Measurements from ENCODE around the gene MAP4.

MAP4 gene

DNA sequence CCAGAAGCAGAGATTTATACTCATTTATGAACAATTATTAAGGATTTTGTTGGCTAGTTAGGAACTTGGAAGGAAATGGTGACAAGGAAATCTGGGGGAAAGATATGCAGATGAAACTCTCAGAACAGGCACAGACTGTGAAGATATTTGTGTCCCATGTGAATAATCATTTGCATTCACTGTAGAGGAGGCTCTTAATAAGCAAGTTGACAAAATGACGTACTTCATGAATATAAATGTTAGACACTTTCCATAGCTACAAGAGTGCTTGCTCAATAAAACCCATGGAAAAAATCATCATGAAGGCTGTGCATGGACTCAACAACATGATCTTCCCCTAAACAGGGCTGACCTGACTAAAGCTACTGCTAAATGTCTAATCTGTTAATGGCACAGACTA lies 59.7 kb downstream of the MAP4 start:
- Histone ChIP-seq H3K36me3 (ENCODE audit: control insufficient read depth in 2 of 2, insufficient read depth in 1 of 2, low read length in 2 of 2) (no peaks in the 10 kb centered on the region), H3K9me3 (ENCODE audit: control insufficient read depth, insufficient read depth, low read depth, low read length) (no peaks in the 10 kb centered on the region), H3K4me1 (ENCODE audit: control insufficient read depth, insufficient read depth, low read length) (peaks cover 4% of the 10 kb centered on the region; the same call in 1 of the 2 replicates), H3K4me3 (ENCODE audit: low read depth, low read length) (no peak overlapping the region), H3K27ac (ENCODE audit: extremely low read depth, low read depth, low read length) (no peak overlapping the region)
- TF ChIP-seq KLF10 (tag by site-specific recombination; IDR thresholded peaks at IDR 0.05) = no peak
- CTCF ChIA-PET = interaction anchor here (0.9 kb wide), 1 partner anchor 133 kb away, joined by 3 read pairs; no protein-coding TSS in a partner anchor
- POLR2A ChIA-PET = no interaction called here

DNA sequence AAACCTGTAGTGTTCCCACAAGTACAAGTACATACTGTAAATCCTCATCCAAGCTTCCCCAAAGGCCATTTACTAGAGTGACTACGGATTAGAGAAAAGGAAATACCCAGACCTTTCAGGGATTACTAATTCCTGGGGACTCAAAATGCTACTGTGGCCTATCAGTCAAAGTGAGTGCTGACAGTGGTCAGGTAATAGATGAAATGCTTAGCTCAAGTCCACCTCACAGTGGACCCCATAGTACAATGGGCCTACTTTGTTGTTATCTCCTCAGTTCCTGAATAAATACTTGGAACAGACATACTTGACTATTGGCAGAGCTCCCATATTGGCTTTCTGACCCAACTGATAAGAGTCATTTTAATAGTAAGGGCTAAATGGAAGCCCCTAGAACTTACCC lies 61.6 kb downstream of the MAP4 start:
- H3K27ac ChIP-seq (ENCODE audit: extremely low read depth, low read depth, low read length) = no peak overlapping the region
- H3K4me3 ChIP-seq (ENCODE audit: low read depth, low read length) = no peak overlapping the region
- POLR2A ChIA-PET = no interaction called here
- CTCF ChIA-PET = interaction anchor here (0.9 kb wide), 1 partner anchor 26 kb away, joined by 7 read pairs; no protein-coding TSS in a partner anchor
- TF ChIP-seq ZFP37 (tag by site-specific recombination; IDR thresholded peaks at IDR 0.05) = no peak
- TF ChIP-seq, protein P1, sequence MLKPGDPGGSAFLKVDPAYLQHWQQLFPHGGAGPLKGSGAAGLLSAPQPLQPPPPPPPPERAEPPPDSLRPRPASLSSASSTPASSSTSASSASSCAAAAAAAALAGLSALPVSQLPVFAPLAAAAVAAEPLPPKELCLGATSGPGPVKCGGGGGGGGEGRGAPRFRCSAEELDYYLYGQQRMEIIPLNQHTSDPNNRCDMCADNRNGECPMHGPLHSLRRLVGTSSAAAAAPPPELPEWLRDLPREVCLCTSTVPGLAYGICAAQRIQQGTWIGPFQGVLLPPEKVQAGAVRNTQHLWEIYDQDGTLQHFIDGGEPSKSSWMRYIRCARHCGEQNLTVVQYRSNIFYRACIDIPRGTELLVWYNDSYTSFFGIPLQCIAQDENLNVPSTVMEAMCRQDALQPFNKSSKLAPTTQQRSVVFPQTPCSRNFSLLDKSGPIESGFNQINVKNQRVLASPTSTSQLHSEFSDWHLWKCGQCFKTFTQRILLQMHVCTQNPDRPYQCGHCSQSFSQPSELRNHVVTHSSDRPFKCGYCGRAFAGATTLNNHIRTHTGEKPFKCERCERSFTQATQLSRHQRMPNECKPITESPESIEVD (tag by site-specific recombination; IDR thresholded peaks at IDR 0.05) = 0 out of 2 replicates have a peak, but pooled peaks have one; percentile 23
- H3K4me1 ChIP-seq (ENCODE audit: control insufficient read depth, insufficient read depth, low read length) = 0 out of 2 replicates have a peak, but pooled peaks cover 4% of the 10 kb centered on the region
- no peaks in the 10 kb centered on the region for H3K9me3 ChIP-seq (ENCODE audit: control insufficient read depth, insufficient read depth, low read depth, low read length)
- no peaks in the 10 kb centered on the region for H3K36me3 ChIP-seq (ENCODE audit: control insufficient read depth in 2 of 2, insufficient read depth in 1 of 2, low read length in 2 of 2)

DNA sequence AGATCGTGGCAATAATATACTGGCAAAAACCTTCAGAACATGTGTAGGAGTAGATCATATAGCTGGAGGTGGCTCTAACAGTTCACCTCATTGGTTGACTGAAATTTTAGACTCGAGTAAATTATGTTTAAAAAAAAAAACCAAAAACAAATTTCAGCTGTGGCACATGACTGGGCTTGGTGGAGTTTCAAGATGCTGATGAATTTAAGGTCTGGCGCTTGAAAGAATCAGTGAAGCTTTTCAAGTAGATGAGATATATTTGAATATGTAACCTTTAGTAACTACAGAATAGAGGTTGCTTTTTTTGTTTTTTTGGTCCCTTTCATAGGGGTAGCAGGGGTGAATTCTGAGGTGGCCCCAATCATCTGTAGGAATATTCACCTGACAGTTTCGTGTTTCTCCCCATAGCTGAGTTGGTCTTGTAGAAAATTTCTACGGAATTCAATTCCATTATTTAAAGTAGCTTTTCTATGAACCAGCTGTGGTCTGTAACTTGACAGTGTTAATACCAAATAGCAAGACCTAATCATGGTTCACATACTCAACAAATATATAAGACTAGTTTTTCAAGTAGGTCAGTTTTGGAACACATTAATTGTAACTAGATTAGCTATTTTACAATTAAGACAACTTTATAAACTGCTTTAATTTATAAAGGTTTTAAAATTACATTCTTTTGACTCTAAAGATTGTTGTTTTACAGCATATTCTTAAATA lies 65.6 kb downstream of the MAP4 start:
- TF ChIP-seq, protein P2, sequence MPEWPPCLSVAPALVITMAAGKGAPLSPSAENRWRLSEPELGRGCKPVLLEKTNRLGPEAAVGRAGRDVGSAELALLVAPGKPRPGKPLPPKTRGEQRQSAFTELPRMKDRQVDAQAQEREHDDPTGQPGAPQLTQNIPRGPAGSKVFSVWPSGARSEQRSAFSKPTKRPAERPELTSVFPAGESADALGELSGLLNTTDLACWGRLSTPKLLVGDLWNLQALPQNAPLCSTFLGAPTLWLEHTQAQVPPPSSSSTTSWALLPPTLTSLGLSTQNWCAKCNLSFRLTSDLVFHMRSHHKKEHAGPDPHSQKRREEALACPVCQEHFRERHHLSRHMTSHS (tag by site-specific recombination; IDR thresholded peaks at IDR 0.05) = no peak
- TF ChIP-seq, protein P3, sequence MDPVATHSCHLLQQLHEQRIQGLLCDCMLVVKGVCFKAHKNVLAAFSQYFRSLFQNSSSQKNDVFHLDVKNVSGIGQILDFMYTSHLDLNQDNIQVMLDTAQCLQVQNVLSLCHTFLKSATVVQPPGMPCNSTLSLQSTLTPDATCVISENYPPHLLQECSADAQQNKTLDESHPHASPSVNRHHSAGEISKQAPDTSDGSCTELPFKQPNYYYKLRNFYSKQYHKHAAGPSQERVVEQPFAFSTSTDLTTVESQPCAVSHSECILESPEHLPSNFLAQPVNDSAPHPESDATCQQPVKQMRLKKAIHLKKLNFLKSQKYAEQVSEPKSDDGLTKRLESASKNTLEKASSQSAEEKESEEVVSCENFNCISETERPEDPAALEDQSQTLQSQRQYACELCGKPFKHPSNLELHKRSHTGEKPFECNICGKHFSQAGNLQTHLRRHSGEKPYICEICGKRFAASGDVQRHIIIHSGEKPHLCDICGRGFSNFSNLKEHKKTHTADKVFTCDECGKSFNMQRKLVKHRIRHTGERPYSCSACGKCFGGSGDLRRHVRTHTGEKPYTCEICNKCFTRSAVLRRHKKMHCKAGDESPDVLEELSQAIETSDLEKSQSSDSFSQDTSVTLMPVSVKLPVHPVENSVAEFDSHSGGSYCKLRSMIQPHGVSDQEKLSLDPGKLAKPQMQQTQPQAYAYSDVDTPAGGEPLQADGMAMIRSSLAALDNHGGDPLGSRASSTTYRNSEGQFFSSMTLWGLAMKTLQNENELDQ (tag by site-specific recombination; IDR thresholded peaks at IDR 0.05; ENCODE audit: low read depth) = no peak
- TF ChIP-seq ZNF37A (tag by site-specific recombination; IDR thresholded peaks at IDR 0.05) = no peak
- no peak for TF ChIP-seq TCF7L2 (IDR thresholded peaks at IDR 0.05; ENCODE audit: borderline replicate concordance, low read depth, low read length)
- no peak for TF ChIP-seq ZNF626 (tag by site-specific recombination; IDR thresholded peaks at IDR 0.05)
- TF ChIP-seq ZNF404 (tag by site-specific recombination; IDR thresholded peaks at IDR 0.05) = no peak
- no peak for TF ChIP-seq ZNF629 (tag by site-specific recombination; IDR thresholded peaks at IDR 0.05)
- no peak for TF ChIP-seq ZSCAN23 (tag by site-specific recombination; IDR thresholded peaks at IDR 0.05)
- no peak for TF ChIP-seq ZBTB7A (tag by site-specific recombination; IDR thresholded peaks at IDR 0.05; ENCODE audit: low read depth)
- no peak for TF ChIP-seq FEZF1 (tag by site-specific recombination; IDR thresholded peaks at IDR 0.05)
- Histone ChIP-seq H3K9me3 (ENCODE audit: control insufficient read depth, insufficient read depth, low read depth, low read length) (no peaks in the 10 kb centered on the region), H3K27ac (ENCODE audit: extremely low read depth, low read depth, low read length) (no peak overlapping the region), H3K4me3 (ENCODE audit: low read depth, low read length) (no peak overlapping the region), H3K36me3 (ENCODE audit: control insufficient read depth in 2 of 2, insufficient read depth in 1 of 2, low read length in 2 of 2) (no peaks in the 10 kb centered on the region), H3K4me1 (ENCODE audit: control insufficient read depth, insufficient read depth, low read length) (0 out of 2 replicates have a peak, but pooled peaks cover 4% of the 10 kb centered on the region)
- CTCF ChIA-PET = interaction anchor here (0.6 to 0.7 kb wide), 2 partner anchors 43 to 134 kb away, joined by 3 to 4 read pairs; no protein-coding TSS in a partner anchor
- POLR2A ChIA-PET = no interaction called here

Measured in HEK293 (cell line).